Activated T-cell treated with anti-CD3 and anti-CD28 coated beads for 4 hours (primary cell): Measurements from ENCODE around the gene SCAMP1.
"Not testable (repeated sequence)": the region's sequence is repeated elsewhere in the genome, so short reads cannot be mapped to it uniquely, and the experiment has no call there.

ENCODE experiments used
- DNase-seq: peaks from one replicate; pipeline ENCODE4 v3.0.0-alpha.2; 2020

The SCAMP1 gene

GRCh38 chr5:78359831-78360673 lies at the start of gene SCAMP1:
TSS of gene SCAMP1 (plus strand) at chr5:78360617. CDS start at chr5:78360672, 55 bp downstream.
- peak; percentile 89 for DNase-seq

GRCh38 chr5:78317515-78317914 lies 42.9 kb upstream of the SCAMP1 start:
- DNase-seq, result no peak

GRCh38 chr5:78318337-78318736 lies 42.1 kb upstream of the SCAMP1 start:
- DNase-seq, result no peak

- DNase-seq, result no peak
Measured at GRCh38 chr5:78320401-78320800, 40.0 kb upstream of the SCAMP1 start.

- DNase-seq, result no peak
Measured at GRCh38 chr5:78323241-78323640, 37.2 kb upstream of the SCAMP1 start.

GRCh38 chr5:78326930-78327329 lies 33.5 kb upstream of the SCAMP1 start:
- DNase-seq, result no peak

- no peak for DNase-seq
Measured at GRCh38 chr5:78327761-78328510, 32.5 kb upstream of the SCAMP1 start.

GRCh38 chr5:78328585-78329173 lies 31.7 kb upstream of the SCAMP1 start:
- DNase-seq, result no peak

- DNase-seq, result no peak
Measured at GRCh38 chr5:78331523-78332080, 28.8 kb upstream of the SCAMP1 start.

- no peak for DNase-seq
Measured at GRCh38 chr5:78334811-78335210, 25.6 kb upstream of the SCAMP1 start.

- no peak for DNase-seq
Measured at GRCh38 chr5:78335976-78336375, 24.4 kb upstream of the SCAMP1 start.

- no peak for DNase-seq
Measured at GRCh38 chr5:78336698-78337097, 23.7 kb upstream of the SCAMP1 start.

- DNase-seq, result no peak
Measured at GRCh38 chr5:78339617-78340436, 20.6 kb upstream of the SCAMP1 start.

- DNase-seq, result no peak
Measured at GRCh38 chr5:78341440-78341839, 19.0 kb upstream of the SCAMP1 start.

- DNase-seq, result no peak
Measured at GRCh38 chr5:78345485-78345884, 14.9 kb upstream of the SCAMP1 start.

GRCh38 chr5:78353520-78353919 lies 6.9 kb upstream of the SCAMP1 start:
- DNase-seq, result no peak

- DNase-seq, result no peak
Measured at GRCh38 chr5:78354066-78354670, 6.2 kb upstream of the SCAMP1 start.

GRCh38 chr5:78355561-78355960 lies 4.9 kb upstream of the SCAMP1 start:
- no peak for DNase-seq

- DNase-seq, result not testable (repeated sequence)
Measured at GRCh38 chr5:78359455-78359830, 974 bp upstream of the SCAMP1 start.

GRCh38 chr5:78360674-78360923 lies 182 bp downstream of the SCAMP1 start:
- no peak for DNase-seq

GRCh38 chr5:78360924-78361630 lies 660 bp downstream of the SCAMP1 start:
- DNase-seq, result peak; percentile 61

GRCh38 chr5:78361631-78361993 lies 1.2 kb downstream of the SCAMP1 start:
- DNase-seq, result no peak
